Peyer's patch (tissue), 4 donors: ENCODE measurements around the gene AJAP1.

Source experiments
- POLR2A ChIP-seq, 2 donors: fragments of 450-650 bp; IDR thresholded peaks; one replicate each; pipeline ENCODE4 v1.5.1; 2017; ENCODE audit warnings: antibody characterized with exemption in 2 of 2, mild to moderate bottlenecking in 2 of 2, moderate library complexity in 2 of 2
- TF ChIP-seq, protein P1 (sequence below), 6 experiments: fragments of 450-650 bp in 4 of 6; fragments of 200-600 bp in 2 of 6; sonication (generic) in 1 of 6; IDR thresholded peaks; one replicate each; pipeline ENCODE4 v1.5.1; 2017 to 2019; ENCODE audit warnings: antibody characterized with exemption in 6 of 6, mild to moderate bottlenecking in 3 of 6, moderate library complexity in 1 of 6

DNA sequence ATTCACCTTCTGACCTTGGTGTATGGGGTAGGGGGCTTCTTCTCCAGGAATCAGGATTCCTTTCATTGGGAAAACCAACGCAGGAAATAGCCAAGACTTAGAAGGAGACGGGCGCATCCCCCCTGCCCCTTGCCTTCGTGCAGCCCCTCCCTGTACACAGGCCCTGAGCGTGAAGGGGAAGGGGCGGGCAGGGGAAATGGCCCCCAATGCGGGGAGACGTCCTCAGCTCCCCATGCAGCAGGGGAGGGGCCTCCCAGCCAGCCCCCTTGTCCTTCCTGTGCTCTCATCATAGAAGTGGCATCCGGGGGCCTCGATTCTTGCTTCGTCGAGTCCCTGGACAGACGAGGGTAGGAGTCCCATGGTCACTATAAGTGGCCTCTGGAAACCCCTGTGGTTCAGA is 116.9 kb downstream of the AJAP1 start:
- TF ChIP-seq, protein P1, sequence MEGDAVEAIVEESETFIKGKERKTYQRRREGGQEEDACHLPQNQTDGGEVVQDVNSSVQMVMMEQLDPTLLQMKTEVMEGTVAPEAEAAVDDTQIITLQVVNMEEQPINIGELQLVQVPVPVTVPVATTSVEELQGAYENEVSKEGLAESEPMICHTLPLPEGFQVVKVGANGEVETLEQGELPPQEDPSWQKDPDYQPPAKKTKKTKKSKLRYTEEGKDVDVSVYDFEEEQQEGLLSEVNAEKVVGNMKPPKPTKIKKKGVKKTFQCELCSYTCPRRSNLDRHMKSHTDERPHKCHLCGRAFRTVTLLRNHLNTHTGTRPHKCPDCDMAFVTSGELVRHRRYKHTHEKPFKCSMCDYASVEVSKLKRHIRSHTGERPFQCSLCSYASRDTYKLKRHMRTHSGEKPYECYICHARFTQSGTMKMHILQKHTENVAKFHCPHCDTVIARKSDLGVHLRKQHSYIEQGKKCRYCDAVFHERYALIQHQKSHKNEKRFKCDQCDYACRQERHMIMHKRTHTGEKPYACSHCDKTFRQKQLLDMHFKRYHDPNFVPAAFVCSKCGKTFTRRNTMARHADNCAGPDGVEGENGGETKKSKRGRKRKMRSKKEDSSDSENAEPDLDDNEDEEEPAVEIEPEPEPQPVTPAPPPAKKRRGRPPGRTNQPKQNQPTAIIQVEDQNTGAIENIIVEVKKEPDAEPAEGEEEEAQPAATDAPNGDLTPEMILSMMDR (IDR thresholded peaks at IDR 0.05) = no peak
- no peak for TF ChIP-seq POLR2A (IDR thresholded peaks at IDR 0.05)
